GM23248 (cell line): ENCODE measurements around the gene TEX36. TPM values are rescaled to one million over a fixed set of nuclear protein-coding genes. Genes with fewer than 3 reads are reported as not detected.
"Not testable (repeated sequence)": the region's sequence is repeated elsewhere in the genome, so short reads cannot be mapped to it uniquely, and the experiment has no call there.

ENCODE experiments used
- DNase-seq: peaks from one replicate; pipeline ENCODE4 v3.0.0-alpha.2; 2015
- H2AFZ ChIP-seq: fragments of 200-600 bp; sonication (generic); 2 replicates; pipeline ENCODE4 v1.6.1; 2016; ENCODE audit warnings: antibody characterized with exemption
- H3F3A ChIP-seq: fragments of 200-600 bp; sonication (generic); 2 replicates; pipeline ENCODE4 v1.6.1; 2016; ENCODE audit warnings: mild to moderate bottlenecking, antibody characterized with exemption, mixed run types; ENCODE audit not compliant: insufficient read depth
- H3K27ac ChIP-seq: fragments of 200-600 bp; sonication (generic); 2 replicates; pipeline ENCODE4 v1.5.1; 2016; ENCODE audit warnings: mild to moderate bottlenecking
- H3K27me3 ChIP-seq: fragments of 200-600 bp; sonication (generic); replicated peaks from 2 replicates; pipeline ENCODE4 v1.6.1; 2016; ENCODE audit warnings: mild to moderate bottlenecking; ENCODE audit not compliant: insufficient read depth
- H3K36me3 ChIP-seq: fragments of 200-600 bp; sonication (generic); 2 replicates; pipeline ENCODE4 v1.6.1; 2016; ENCODE audit warnings: low read depth, mild to moderate bottlenecking
- H3K4me1 ChIP-seq: fragments of 200-600 bp; sonication (generic); 2 replicates; pipeline ENCODE4 v1.6.1; 2016; ENCODE audit warnings: mild to moderate bottlenecking; ENCODE audit not compliant: insufficient read depth
- H3K4me2 ChIP-seq: fragments of 200-600 bp; sonication (generic); one replicate; pipeline ENCODE4 v1.6.1; 2016; ENCODE audit warnings: mild to moderate bottlenecking; ENCODE audit not compliant: unreplicated experiment
- H3K4me3 ChIP-seq: fragments of 200-600 bp; sonication (generic); 2 replicates; pipeline ENCODE4 v1.5.1; 2016; ENCODE audit warnings: mild to moderate bottlenecking
- H3K79me2 ChIP-seq: fragments of 200-600 bp; sonication (generic); 2 replicates; pipeline ENCODE4 v1.6.1; 2016; ENCODE audit warnings: mild to moderate bottlenecking; ENCODE audit not compliant: insufficient read depth
- H3K9ac ChIP-seq: fragments of 200-600 bp; sonication (generic); 2 replicates; pipeline ENCODE4 v1.6.1; 2016; ENCODE audit warnings: mild to moderate bottlenecking
- H3K9me2 ChIP-seq: fragments of 200-600 bp; sonication (generic); 2 replicates; pipeline ENCODE4 v1.6.1; 2016; ENCODE audit warnings: mixed run types, mild to moderate bottlenecking, moderate library complexity; ENCODE audit not compliant: insufficient read depth
- H3K9me3 ChIP-seq: fragments of 200-600 bp; sonication (generic); one replicate; pipeline ENCODE4 v1.6.1; 2017; ENCODE audit warnings: low read depth
- H4K20me1 ChIP-seq: fragments of 200-600 bp; sonication (generic); 2 replicates; pipeline ENCODE4 v1.6.0; 2016; ENCODE audit not compliant: insufficient read depth
- EZH2 ChIP-seq: fragments of 200-600 bp; sonication (generic); IDR thresholded peaks from 2 replicates; pipeline ENCODE4 v1.6.1; 2018; ENCODE audit warnings: antibody characterized with exemption, mild to moderate bottlenecking; ENCODE audit not compliant: insufficient read depth, poor library complexity, severe bottlenecking
- EZH2phosphoT487 ChIP-seq: fragments of 200-600 bp; sonication (generic); IDR thresholded peaks from 2 replicates; pipeline ENCODE4 v1.6.1; 2018; ENCODE audit warnings: antibody characterized with exemption, moderate library complexity, mild to moderate bottlenecking, low read depth; ENCODE audit not compliant: insufficient read depth
- WGBS, 2 experiments: methylation state at CpG; one replicate each; pipeline ENCODE4 v1.1.6; 2015 to 2017; ENCODE audit warnings: low lambda C conversion rate in 2 of 2, low coverage in 1 of 2; ENCODE audit errors: missing lambda C conversion rate in 2 of 2; 5-methylcytosine and 5-hydroxymethylcytosine counted together
- in situ Hi-C: fragments of 300-500 bp; cut with MboI; formaldehyde crosslinking; loops from 2 replicates; pipeline ENCODE4 v1.15.0; 2020
- polyA plus RNA-seq: library from polyadenylated mRNA; unstranded; fragments of >200 nt; fragmentation: Nextera tagmentation; extraction: Ambion mirVana; gene quantifications from 2 replicates; pipeline ENCODE4 v1.2.1, GENCODE V29; 2016
- total RNA-seq: library from RNA; depleted of rRNA; stranded (reverse); fragments of >200 nt; shearing (Covaris generic); gene quantifications from 2 replicates; pipeline ENCODE4 v1.2.3, GENCODE V29; 2014

TEX36 gene
- total and polyA plus RNA-seq, 2 experiments from 2014 or later = 0.34 to 0.76 TPM

DNA sequence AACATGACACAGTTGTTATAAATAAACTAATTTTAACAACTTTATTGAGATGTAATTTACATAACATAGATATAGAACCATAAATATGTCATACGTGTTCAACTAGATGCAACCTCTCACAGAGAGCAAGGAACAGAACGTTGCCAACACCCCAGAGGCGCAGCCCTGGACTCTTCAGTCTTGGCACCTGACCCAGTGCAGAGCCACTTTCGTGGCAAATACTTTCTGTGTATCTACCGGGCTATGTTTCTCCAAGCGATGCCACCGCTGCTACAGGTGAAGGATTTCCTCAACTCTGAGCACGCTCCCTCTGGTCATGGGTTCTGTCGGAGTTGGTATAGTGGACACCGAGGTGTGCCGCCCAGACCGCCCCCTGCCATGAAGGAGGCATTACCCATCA lies 57.4 kb downstream of the TEX36 start:
- H3K4me1 ChIP-seq = no peaks in the 10 kb centered on the region
- H3K27me3 ChIP-seq = peaks cover 7% of the 10 kb centered on the region
- H3K79me2 ChIP-seq = no peaks in the 10 kb centered on the region
- H4K20me1 ChIP-seq = no peaks in the 10 kb centered on the region
- no peaks in the 10 kb centered on the region for H3F3A ChIP-seq
- H3K4me2 ChIP-seq = no peak overlapping the region
- H2AFZ ChIP-seq = no peak overlapping the region
- no peaks in the 10 kb centered on the region for H3K9me2 ChIP-seq
- in situ Hi-C loops = no loop called here
- no peaks in the 10 kb centered on the region for H3K9me3 ChIP-seq
- H3K36me3 ChIP-seq = no peaks in the 10 kb centered on the region
- no peak overlapping the region for H3K4me3 ChIP-seq
- 44 to 55% methylated on average over 12 of the region's 12 CpGs for WGBS, 2 experiments
- no peak overlapping the region for H3K27ac ChIP-seq
- no peak for DNase-seq
- TF ChIP-seq EZH2 = no peak
- TF ChIP-seq EZH2phosphoT487 = no peak
- H3K9ac ChIP-seq = no peak overlapping the region

DNA sequence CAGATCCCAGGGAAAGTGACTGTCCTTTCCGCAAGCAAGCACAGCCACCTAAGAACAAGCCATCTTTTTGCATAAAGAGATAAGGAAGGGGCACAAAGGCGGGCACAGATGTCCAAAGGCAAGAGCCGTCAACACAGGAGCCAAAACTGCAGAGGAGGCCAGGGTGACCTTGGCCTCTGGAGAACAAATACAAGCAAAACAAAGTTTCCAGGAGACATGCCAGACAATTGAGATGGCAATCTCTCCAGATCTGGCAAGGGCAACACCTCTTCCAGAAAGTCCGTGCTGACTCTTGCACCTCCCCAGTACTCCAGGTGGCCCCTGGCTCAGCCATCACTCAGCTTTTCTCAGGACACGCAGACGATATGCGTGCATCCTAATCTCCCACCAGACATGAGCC lies 58.2 kb downstream of the TEX36 start:
- in situ Hi-C loops = no loop called here
- H3K9me2 ChIP-seq = no peaks in the 10 kb centered on the region
- TF ChIP-seq EZH2 (no peak), EZH2phosphoT487 (no peak)

DNA sequence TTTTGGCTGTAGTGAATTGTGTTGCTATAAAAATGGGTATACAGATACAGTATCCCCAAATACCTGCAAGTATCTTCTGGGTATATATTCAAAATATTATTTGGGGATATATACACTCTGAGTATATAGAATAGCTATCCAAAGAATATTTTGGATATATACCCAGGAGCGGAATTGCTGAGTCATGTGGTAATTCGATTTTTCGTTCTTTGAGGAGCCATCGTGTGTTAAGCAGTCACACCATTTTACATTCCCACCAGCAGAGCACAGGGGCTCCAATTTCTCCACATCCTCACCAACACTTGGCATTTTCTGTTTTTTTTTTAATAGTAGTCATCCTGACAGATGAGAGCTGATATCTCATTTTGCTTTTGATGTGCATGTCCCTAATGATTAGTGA lies 61.9 kb downstream of the TEX36 start:
- WGBS, 2 experiments = 64 to 68% methylated on average over 4 of the region's 4 CpGs

More for the DNA sequence above, 58.2 kb downstream of the TEX36 start:
- H2AFZ ChIP-seq = no peak overlapping the region
- no peak overlapping the region for H3K4me3 ChIP-seq
- no peak overlapping the region for H3K27ac ChIP-seq
- no peaks in the 10 kb centered on the region for H4K20me1 ChIP-seq
- H3K9ac ChIP-seq = no peak overlapping the region
- no peak for DNase-seq
- H3F3A ChIP-seq = no peaks in the 10 kb centered on the region
- H3K79me2 ChIP-seq = no peaks in the 10 kb centered on the region
- peaks cover 7% of the 10 kb centered on the region for H3K27me3 ChIP-seq
- 54 to 66% methylated on average over 7 of the region's 7 CpGs for WGBS, 2 experiments
- no peaks in the 10 kb centered on the region for H3K36me3 ChIP-seq
- H3K4me1 ChIP-seq = no peaks in the 10 kb centered on the region
- H3K9me3 ChIP-seq = no peaks in the 10 kb centered on the region
- H3K4me2 ChIP-seq = no peak overlapping the region

DNA sequence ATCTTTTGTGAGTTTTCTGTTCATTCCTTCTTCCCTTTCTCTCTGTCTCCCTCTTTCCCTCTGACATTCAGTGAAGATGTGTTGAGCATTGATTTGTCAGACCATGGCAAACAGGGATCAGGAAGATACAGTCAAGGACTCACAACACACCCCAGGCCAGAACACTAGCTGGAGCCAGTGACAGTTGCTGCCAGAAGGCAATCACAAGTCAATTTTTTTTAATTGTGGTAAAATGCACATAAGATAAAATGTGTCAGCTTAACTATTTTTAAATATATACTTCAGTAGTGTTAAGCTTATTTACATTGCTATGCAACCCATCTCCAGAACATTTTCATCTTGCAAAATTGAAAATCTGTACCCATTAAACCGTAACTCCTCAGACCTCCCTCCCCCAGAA lies 62.6 kb downstream of the TEX36 start:
- Histone ChIP-seq H3K4me1 (no peaks in the 10 kb centered on the region), H4K20me1 (no peaks in the 10 kb centered on the region), H2AFZ (no peak overlapping the region), H3K4me2 (no peak overlapping the region), H3K27ac (no peak overlapping the region), H3F3A (no peaks in the 10 kb centered on the region), H3K4me3 (no peak overlapping the region), H3K9me3 (no peaks in the 10 kb centered on the region), H3K9me2 (no peaks in the 10 kb centered on the region), H3K36me3 (no peaks in the 10 kb centered on the region), H3K79me2 (no peaks in the 10 kb centered on the region), H3K9ac (no peak overlapping the region), H3K27me3 (no peaks in the 10 kb centered on the region)
- WGBS, 2 experiments = 6 to 9% methylated on average over 1 of the region's 1 CpG
- DNase-seq = no peak
- TF ChIP-seq EZH2phosphoT487 = no peak
- no peak for TF ChIP-seq EZH2
- in situ Hi-C loops = no loop called here

More for the DNA sequence above, 61.9 kb downstream of the TEX36 start:
- H3K4me2 ChIP-seq = no peak overlapping the region
- no peaks in the 10 kb centered on the region for H3K9me3 ChIP-seq
- no peak overlapping the region for H3K27ac ChIP-seq
- H3K9me2 ChIP-seq = no peaks in the 10 kb centered on the region
- no peaks in the 10 kb centered on the region for H3F3A ChIP-seq
- H3K9ac ChIP-seq = no peak overlapping the region
- H3K79me2 ChIP-seq = no peaks in the 10 kb centered on the region
- no peaks in the 10 kb centered on the region for H3K36me3 ChIP-seq
- DNase-seq = no peak
- H3K27me3 ChIP-seq = no peaks in the 10 kb centered on the region
- no peak overlapping the region for H3K4me3 ChIP-seq
- no peak overlapping the region for H2AFZ ChIP-seq
- in situ Hi-C loops = no loop called here
- H3K4me1 ChIP-seq = no peaks in the 10 kb centered on the region
- TF ChIP-seq EZH2phosphoT487 (no peak), EZH2 (no peak)
- no peaks in the 10 kb centered on the region for H4K20me1 ChIP-seq

DNA sequence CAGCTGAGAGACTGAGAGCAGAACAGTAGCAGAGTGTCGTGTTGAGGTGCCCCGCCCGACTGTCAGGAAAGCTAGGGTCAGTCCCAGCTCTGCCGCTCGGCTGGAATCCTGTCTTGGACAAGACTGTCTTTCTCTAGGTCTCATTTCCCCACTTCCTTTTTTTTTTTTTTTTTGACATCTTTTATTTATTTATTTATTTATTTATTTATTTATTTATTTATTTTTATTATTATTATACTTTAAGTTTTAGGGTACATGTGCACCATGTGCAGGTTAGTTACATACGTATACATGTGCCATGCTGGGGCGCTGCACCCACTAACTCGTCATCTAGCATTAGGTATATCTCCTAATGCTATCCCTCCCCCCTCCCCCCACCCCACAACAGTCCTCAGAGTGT lies 69.9 kb downstream of the TEX36 start:
- H3K4me2 ChIP-seq, H3K36me3 ChIP-seq, H3K79me2 ChIP-seq, in situ Hi-C loops, H3K9ac ChIP-seq, H3K9me2 ChIP-seq, H3K4me3 ChIP-seq, H3K27ac ChIP-seq, H3K27me3 ChIP-seq, DNase-seq, H4K20me1 ChIP-seq, H2AFZ ChIP-seq, H3F3A ChIP-seq, H3K9me3 ChIP-seq, H3K4me1 ChIP-seq: not testable (repeated sequence)
- 70 to 71% methylated on average over 5 to 8 of the region's 8 CpGs for WGBS, 2 experiments
